GM18505 (cell line): ENCODE results near the gene YPEL3.

ENCODE experiments used
- ATAC-seq: cut with Tn5 transposase; IDR thresholded peaks from one replicate; pipeline ENCODE4 v1.9.1; 2021; ENCODE audit not compliant: unreplicated experiment
- POLR2A ChIP-seq: IDR thresholded peaks from 4 replicates; pipeline ENCODE4 v1.6.1; 2011; ENCODE audit warnings: borderline replicate concordance; ENCODE audit not compliant: insufficient read depth, insufficient read length; ENCODE audit errors: extremely low read depth

Gene YPEL3

DNA sequence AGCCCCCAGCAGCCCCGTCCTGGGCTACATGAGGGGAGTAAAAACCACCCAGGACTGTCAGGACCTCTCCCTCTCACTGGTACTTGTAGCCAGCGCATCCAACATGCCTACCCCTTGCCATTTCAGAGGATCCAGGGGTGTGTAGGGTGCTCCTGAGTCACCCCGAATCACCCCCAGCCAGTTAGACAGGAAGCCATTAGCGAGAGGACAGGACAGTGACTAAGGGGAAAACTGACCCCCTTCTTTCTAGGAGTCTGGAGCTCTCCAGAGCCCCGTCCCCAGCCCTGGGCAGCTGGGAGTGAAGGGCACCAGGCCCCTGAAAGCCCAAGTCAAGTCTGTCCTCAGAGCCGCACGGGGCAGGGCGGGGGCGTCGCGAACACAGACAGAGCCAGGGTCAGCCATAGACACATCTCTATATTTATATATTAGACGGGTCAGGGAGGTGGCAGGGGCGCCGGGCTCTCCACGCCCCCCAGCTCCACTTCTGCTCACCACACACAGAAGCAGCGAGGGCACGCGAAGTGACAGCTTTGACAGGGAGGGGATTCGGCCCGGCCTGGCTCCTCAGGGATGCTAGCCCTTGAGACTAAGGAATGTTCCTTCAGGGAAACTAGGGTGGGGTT is 17.8 kb upstream of the YPEL3 start:
- no peak for TF ChIP-seq POLR2A
- ATAC-seq = no peak

DNA sequence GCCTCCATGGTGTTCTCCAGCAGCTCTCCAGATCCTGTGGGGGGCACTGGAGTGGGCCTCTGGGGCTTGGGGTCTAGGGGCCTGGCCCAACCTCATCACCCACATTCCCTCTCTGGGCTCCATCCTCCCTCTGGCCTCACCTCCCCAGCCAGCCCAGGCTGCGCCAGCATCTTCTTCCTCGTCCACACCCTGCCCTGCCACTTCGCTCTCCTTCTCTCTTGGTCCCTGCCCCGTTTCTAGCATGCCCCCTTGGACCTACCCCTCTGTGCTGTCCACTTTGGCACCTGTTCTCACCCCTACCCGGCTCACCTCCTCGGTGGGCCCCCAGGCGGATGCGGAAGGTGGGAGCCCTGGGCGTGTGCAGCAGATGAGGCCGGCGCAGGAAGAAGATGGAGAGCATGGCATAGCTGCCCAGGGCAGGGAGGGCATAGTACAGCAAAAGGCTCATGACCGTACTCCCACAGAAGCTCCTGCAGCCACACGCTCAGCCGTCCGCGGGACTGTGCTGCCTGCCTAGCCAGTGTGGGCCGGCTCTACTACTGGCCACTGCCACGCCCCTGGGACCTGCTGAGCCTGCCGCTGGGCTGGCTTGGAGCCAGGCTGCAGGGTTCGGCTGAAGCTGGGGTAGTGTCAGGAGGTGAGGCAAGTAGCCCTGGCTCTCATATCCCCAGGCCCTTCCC is 17.2 kb upstream of the YPEL3 start, which contains the start of gene GDPD3:
TSS of gene GDPD3 (minus strand) at position 507 of the 680 bp plus-strand sequence. CDS start at position 448, 59 bp downstream.
- ATAC-seq = no peak
- TF ChIP-seq POLR2A = no peak

GRCh38 chr16:30112197-30113030 is 16.4 kb upstream of the YPEL3 start:
- no peak for ATAC-seq
- no peak for TF ChIP-seq POLR2A

GRCh38 chr16:30110661-30111060 is 14.6 kb upstream of the YPEL3 start:
- TF ChIP-seq POLR2A = no peak
- no peak for ATAC-seq

DNA sequence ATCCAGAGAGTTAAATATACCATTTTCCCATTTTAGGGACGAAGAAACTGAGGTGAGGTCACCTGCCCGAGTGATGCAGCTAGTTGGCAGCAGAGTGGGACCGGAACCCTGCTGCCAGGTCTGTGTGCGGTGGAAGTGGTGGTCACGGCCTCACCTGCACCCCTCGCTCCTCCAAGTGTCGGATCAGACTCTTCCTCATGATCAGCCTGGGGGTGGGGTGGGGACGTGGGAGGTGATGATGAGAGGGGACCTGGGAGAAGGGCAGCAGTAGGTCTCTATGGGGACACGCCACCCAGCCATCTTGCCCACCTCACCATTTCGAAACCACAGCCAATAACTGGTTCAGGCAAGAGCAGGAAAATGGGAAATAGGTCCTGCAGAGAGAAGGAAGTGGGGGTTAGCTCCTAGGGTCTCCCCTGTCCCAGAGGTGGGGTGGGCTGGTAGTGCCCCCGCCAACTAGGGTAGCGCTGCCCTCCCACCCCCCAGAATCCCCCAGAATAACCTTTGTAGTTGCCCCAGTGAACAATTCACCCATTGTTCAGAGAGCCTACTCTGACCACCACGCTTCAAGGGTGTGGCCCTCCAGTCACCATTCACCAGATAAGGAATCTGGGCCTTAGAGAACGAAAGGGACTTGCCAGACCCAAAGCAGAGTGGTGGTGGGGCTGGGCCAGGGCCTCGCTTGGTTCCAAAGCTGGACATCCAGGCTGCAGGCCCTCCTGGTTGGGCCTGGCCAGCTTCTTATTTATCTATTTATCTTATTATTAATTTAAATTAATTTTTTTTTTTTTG is 12.2 kb upstream of the YPEL3 start:
- no peak for ATAC-seq
- TF ChIP-seq POLR2A = no peak

GRCh38 chr16:30104492-30104891 is 8.5 kb upstream of the YPEL3 start:
- TF ChIP-seq POLR2A = no peak
- no peak for ATAC-seq

GRCh38 chr16:30104090-30104489 is 8.1 kb upstream of the YPEL3 start:
- no peak for ATAC-seq
- no peak for TF ChIP-seq POLR2A

DNA sequence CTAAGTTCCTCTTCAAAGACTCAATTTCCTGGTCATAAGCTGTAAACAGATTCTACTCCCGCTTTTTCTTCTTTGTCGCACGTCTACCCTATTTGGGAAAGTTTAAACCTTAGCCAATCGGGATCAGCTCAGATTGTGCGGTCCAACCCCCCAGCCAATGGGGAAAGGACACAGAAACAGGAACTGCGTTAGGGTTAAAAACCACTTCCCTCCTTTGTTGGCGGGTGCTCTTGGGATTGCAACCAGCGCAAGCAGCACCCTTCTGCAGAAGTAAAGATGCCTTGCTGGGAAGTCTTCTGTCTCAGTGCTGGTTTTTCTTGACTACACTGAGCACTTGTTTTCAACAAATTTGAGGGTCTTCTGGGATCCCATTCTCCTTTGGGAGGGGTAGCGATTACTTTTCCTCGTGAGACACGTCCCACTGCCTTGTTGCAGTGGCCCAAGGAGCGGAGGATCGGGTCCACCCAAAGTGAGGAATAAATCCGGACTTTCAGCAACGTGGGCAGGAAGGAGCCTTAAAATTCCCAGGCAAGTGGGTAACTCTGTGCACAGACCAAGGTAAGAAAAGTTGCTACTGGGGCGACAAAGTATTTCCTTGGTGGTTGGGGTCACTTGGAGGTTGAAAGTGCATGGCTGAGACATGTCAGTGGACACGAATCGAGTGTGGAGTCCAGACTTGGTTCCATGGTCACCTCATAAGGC is 1.0 kb upstream of the YPEL3 start:
- no peak for TF ChIP-seq POLR2A
- ATAC-seq = no peak

GRCh38 chr16:30095166-30096078 is 591 bp downstream of the YPEL3 start:
- no peak for TF ChIP-seq POLR2A
- ATAC-seq = no peak

GRCh38 chr16:30094541-30095165 is 1.4 kb downstream of the YPEL3 start:
- ATAC-seq = no peak
- no peak for TF ChIP-seq POLR2A

DNA sequence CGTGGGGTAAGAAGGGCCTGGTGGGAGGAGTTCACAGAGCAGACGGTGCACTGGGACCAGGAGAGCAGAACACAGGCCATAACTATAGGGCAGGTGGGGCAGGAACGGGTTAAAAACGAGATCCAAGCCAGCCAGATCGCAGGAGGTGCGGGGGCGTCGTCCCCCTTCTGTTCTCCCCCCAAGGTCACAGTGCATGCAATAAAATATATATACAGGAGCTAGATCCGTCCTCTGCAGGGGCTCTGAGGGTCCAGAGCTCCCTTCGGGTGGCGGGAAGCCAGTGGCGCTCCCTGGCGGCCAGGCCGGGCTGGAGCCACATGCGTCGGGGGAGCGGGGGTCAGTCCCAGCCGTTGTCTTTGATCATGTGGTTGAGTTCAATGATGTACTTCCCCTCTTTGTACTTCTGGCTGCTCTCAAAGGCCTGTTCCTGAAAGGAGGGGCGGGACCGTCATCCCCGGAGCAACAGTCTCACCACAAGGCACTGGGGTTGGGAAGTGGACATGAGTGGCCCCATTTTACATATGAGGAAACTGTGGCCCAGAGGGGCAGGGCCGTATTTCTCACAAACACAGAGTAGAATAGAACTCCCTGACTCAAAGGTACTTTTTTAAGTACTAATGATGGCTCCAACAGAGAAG is 3.5 kb downstream of the YPEL3 start:
- TF ChIP-seq POLR2A = no peak
- peak; percentile 45 for ATAC-seq
